HepG2 (cell line): ENCODE results near the gene KCNK5. TPM values are rescaled to one million over a fixed set of nuclear protein-coding genes. Genes with fewer than 3 reads are reported as not detected.

Experiments
- ATAC-seq: fragments of 200-7000 bp; cut with Tn5 transposase; 3 replicates; pipeline ENCODE4 v1.9.1; 2020; ENCODE audit warnings: mild to moderate bottlenecking, moderate library complexity
- BruUV-seq: library from RNA; stranded (reverse); fragments of 400-500 nt; replicated peaks from 2 replicates; lab custom pipeline; 2021; lab: Mats Ljungman, UMichigan
- CTCF ChIA-PET: fragments of 300-600 bp; formaldehyde crosslinking; extraction: SDS; loops from one replicate; lab custom pipeline; 2021; ENCODE audit warnings: low total read pairs, inconsistent platforms, low intra/inter-chr PET ratio; lab: Yijun Ruan, JAX
- POLR2A ChIA-PET: fragments of 350-600 bp; sonication (Branson Sonifier 250); formaldehyde crosslinking; loops from one replicate; lab custom pipeline; 2020; ENCODE audit warnings: antibody characterized with exemption, inconsistent platforms; lab: Yijun Ruan, JAX
- DNase-seq: peaks from one replicate; pipeline ENCODE4 v3.0.0-alpha.2; 2015; ENCODE audit warnings: low spot score
- FAIRE-seq: peaks from 3 replicates; lab custom pipeline; 2011; peaks lifted over from hg19 to GRCh38; lab: Jason Lieb, UNC
- H2AFZ ChIP-seq: one replicate; pipeline ENCODE4 v1.6.1; 2011; ENCODE audit warnings: low read length, inconsistent platforms
- H3K27ac ChIP-seq: fragments of 300-600 bp; 3 replicates; pipeline ENCODE4 v1.8.0; 2011; ENCODE audit warnings: mixed run types, mild to moderate bottlenecking, mixed read lengths, low read length, inconsistent platforms; ENCODE audit not compliant: insufficient read depth; ENCODE audit errors: extremely low read length
- H3K27me3 ChIP-seq, 2 experiments: fragments of 200-600 bp in 1 of 2; 2 replicates in 1 of 2; 3 replicates in 1 of 2; pipeline versions ENCODE4 v1.6.0 to v1.8.0; 2011; ENCODE audit warnings: low read length in 2 of 2, mild to moderate bottlenecking in 2 of 2, moderate library complexity in 2 of 2, inconsistent platforms in 1 of 2; ENCODE audit not compliant: insufficient read depth in 2 of 2, control insufficient read depth in 1 of 2
- H3K36me3 ChIP-seq, 2 experiments: fragments of 200-600 bp in 1 of 2; replicated peaks in 1 of 2; 2 replicates in 1 of 2; 3 replicates in 1 of 2; pipeline versions ENCODE4 v1.5.1 to v1.8.0; 2011; ENCODE audit warnings: low read length in 2 of 2, inconsistent platforms in 1 of 2; ENCODE audit not compliant: insufficient read depth in 2 of 2, control insufficient read depth in 1 of 2
- H3K4me1 ChIP-seq: 2 replicates; pipeline ENCODE4 v1.5.1; 2012; ENCODE audit warnings: low read length, inconsistent platforms; ENCODE audit not compliant: insufficient read depth
- H3K4me2 ChIP-seq: 2 replicates; pipeline ENCODE4 v1.6.0; 2011; ENCODE audit warnings: low read depth, low read length, inconsistent platforms
- H3K4me3 ChIP-seq, 3 experiments: fragments of 200-600 bp in 1 of 3; sonication (generic), shearing (Covaris generic) in 1 of 3; replicated peaks in 1 of 3; 2 replicates each; pipeline ENCODE4 v1.5.1; 2011 to 2016; ENCODE audit warnings: low read length in 3 of 3, inconsistent platforms in 2 of 3, low read depth in 2 of 3, mild to moderate bottlenecking in 2 of 3, control low read depth in 1 of 3, mixed read lengths in 1 of 3; ENCODE audit not compliant: insufficient read depth in 1 of 3
- H3K79me2 ChIP-seq: one replicate; pipeline ENCODE4 v1.6.1; 2011; ENCODE audit warnings: low read length, inconsistent platforms; ENCODE audit not compliant: insufficient read depth
- H3K9ac ChIP-seq: 2 replicates; pipeline ENCODE4 v1.6.0; 2011; ENCODE audit warnings: mild to moderate bottlenecking, low read depth, low read length, inconsistent platforms; ENCODE audit not compliant: insufficient read depth
- H3K9me3 ChIP-seq: 2 replicates; pipeline ENCODE4 v1.5.1; 2012; ENCODE audit warnings: mild to moderate bottlenecking, low read length
- H4K20me1 ChIP-seq: 2 replicates; pipeline ENCODE4 v1.6.0; 2011; ENCODE audit warnings: inconsistent platforms, mild to moderate bottlenecking, low read length, moderate library complexity; ENCODE audit not compliant: insufficient read depth
- DMTF1 ChIP-seq: sonication (generic); formaldehyde crosslinking; IDR thresholded peaks from 2 replicates; pipeline ENCODE4 v1.4.0; 2020; ENCODE audit warnings: mild to moderate bottlenecking, missing genetic modification reagents
- EED ChIP-seq: sonication (generic); formaldehyde crosslinking; IDR thresholded peaks from 2 replicates; pipeline ENCODE4 v1.5.0; 2020; ENCODE audit warnings: mild to moderate bottlenecking, missing genetic modification reagents
- GATAD1 ChIP-seq: IDR thresholded peaks from 2 replicates; pipeline ENCODE4 v1.6.1; 2016; ENCODE audit warnings: missing genetic modification reagents, missing compliant biosample characterization
- HMGA1 ChIP-seq: sonication (generic); formaldehyde crosslinking; conservative IDR thresholded peaks from 2 replicates; pipeline ENCODE4 v1.4.0; 2020; ENCODE audit warnings: missing genetic modification reagents
- PAF1 ChIP-seq: IDR thresholded peaks from 2 replicates; pipeline ENCODE4 v1.6.1; 2016; ENCODE audit warnings: missing genetic modification reagents, missing compliant biosample characterization
- RNF2 ChIP-seq: fragments of 450-650 bp; conservative IDR thresholded peaks from 2 replicates; pipeline ENCODE4 v1.6.1; 2016; ENCODE audit warnings: low read depth
- SAP130 ChIP-seq: IDR thresholded peaks from 2 replicates; pipeline ENCODE4 v1.6.1; 2016; ENCODE audit warnings: low read depth
- TFDP1 ChIP-seq: IDR thresholded peaks from 2 replicates; pipeline ENCODE4 v1.6.1; 2016; ENCODE audit warnings: missing compliant biosample characterization, missing genetic modification reagents, borderline replicate concordance
- ZBTB43 ChIP-seq: sonication (generic); formaldehyde crosslinking; conservative IDR thresholded peaks from 2 replicates; pipeline ENCODE4 v1.4.0; 2020; ENCODE audit warnings: missing genetic modification reagents
- ZNF441 ChIP-seq: sonication (generic); formaldehyde crosslinking; IDR thresholded peaks from 2 replicates; pipeline ENCODE4 v1.7.0; 2021; ENCODE audit warnings: missing genetic modification reagents, borderline replicate concordance
- whole genome bisulfite sequencing: methylation state at CpG from one replicate; pipeline ENCODE4 v1.1.6; 2017; ENCODE audit warnings: low lambda C conversion rate; 5-methylcytosine and 5-hydroxymethylcytosine counted together
- in situ Hi-C: cut with HindIII; loops from 2 replicates; pipeline ENCODE4 v1.10.0; 2017; ENCODE audit warnings: low pct_unique_long_range_greater_than_20kb; ENCODE audit not compliant: extremely low pct_ligation_motif_present
- intact Hi-C: fragments of 100-400 bp; cut with micrococcal nuclease; formaldehyde crosslinking; loops from one replicate; pipeline ENCODE4 v1.10.0; 2022; ENCODE audit not compliant: unreplicated experiment
- polyA plus RNA-seq, 8 experiments: library from polyadenylated mRNA; depleted of rRNA in 3 of 8; stranded (reverse) in 7 of 8; unstranded in 1 of 8; fragments of >200 nt; fragmentation: Illumina TruSeq in 4 of 8; extraction: Trizol in 4 of 8; gene quantifications; 2 replicates each; pipeline versions ENCODE4 v1.2.1 to v1.2.3, GENCODE V29; 2011 to 2016; ENCODE audit warnings: low read depth in 4 of 8, missing spikeins in 1 of 8, mixed read lengths in 1 of 8; ENCODE audit not compliant: insufficient read depth in 1 of 8
- total RNA-seq, 5 experiments: library from RNA; depleted of rRNA; stranded (reverse); fragments of >200 nt; fragmentation: Illumina TruSeq; extraction: Trizol; gene quantifications; 2 replicates each; pipeline ENCODE4 v1.2.3, GENCODE V29; 2016; ENCODE audit warnings: low read depth in 1 of 5
- TF ChIP-seq, protein P1 (sequence below): sonication (generic); formaldehyde crosslinking; IDR thresholded peaks from 2 replicates; pipeline ENCODE4 v1.8.0; 2022; ENCODE audit warnings: missing genetic modification reagents, mild to moderate bottlenecking, moderate library complexity, borderline replicate concordance

The KCNK5 gene
- total and polyA plus RNA-seq, 2 of the 13 experiments (the other 11 are each of a cell fraction or from before 2014, with no cell fraction given) = 0.04 TPM; not detected in 1

GRCh38 chr6:39208223-39208739 lies 21.0 kb downstream of the KCNK5 start:
- H3K27ac ChIP-seq = no peak overlapping the region

More at GRCh38 chr6:39208223-39208739, 21.0 kb downstream of the KCNK5 start:
- H3K27me3 ChIP-seq = no peaks in the 10 kb centered on the region; a peak in 2 of 5 replicates
- ChIA-PET POLR2A (no interaction called here), CTCF (no interaction called here)
- no peak for FAIRE-seq
- DNase-seq = no peak
- no peak overlapping the region for H3K4me2 ChIP-seq
- intact Hi-C loops (no loop called here), in situ Hi-C loops (no loop called here)
- 49% methylated on average over 6 of the region's 6 CpGs for whole genome bisulfite sequencing
- no peak for ATAC-seq
- no peak for TF ChIP-seq RNF2
- TF ChIP-seq TFDP1 (CRISPR knock-in tag) = no peak
- no peak for TF ChIP-seq GATAD1 (CRISPR knock-in tag)
- TF ChIP-seq HMGA1 = no peak
- no peak for TF ChIP-seq EED
- no peak for TF ChIP-seq DMTF1 (CRISPR knock-in tag)
- no peak for TF ChIP-seq SAP130 (CRISPR knock-in tag)
- no peak for TF ChIP-seq ZBTB43 (CRISPR knock-in tag)
- TF ChIP-seq, protein P1, sequence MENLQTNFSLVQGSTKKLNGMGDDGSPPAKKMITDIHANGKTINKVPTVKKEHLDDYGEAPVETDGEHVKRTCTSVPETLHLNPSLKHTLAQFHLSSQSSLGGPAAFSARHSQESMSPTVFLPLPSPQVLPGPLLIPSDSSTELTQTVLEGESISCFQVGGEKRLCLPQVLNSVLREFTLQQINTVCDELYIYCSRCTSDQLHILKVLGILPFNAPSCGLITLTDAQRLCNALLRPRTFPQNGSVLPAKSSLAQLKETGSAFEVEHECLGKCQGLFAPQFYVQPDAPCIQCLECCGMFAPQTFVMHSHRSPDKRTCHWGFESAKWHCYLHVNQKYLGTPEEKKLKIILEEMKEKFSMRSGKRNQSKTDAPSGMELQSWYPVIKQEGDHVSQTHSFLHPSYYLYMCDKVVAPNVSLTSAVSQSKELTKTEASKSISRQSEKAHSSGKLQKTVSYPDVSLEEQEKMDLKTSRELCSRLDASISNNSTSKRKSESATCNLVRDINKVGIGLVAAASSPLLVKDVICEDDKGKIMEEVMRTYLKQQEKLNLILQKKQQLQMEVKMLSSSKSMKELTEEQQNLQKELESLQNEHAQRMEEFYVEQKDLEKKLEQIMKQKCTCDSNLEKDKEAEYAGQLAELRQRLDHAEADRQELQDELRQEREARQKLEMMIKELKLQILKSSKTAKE = no peak
- TF ChIP-seq PAF1 (CRISPR knock-in tag) = no peak
- TF ChIP-seq ZNF441 (CRISPR knock-in tag) = no peak
- TF ChIP-seq, all 625 proteins: peak for 0
- Histone ChIP-seq H3K9me3 (no peaks in the 10 kb centered on the region), H3K4me3 (no peak overlapping the region), H2AFZ (no peak overlapping the region), H4K20me1 (no peaks in the 10 kb centered on the region), H3K79me2 (no peaks in the 10 kb centered on the region), H3K9ac (no peak overlapping the region), H3K36me3 (no peaks in the 10 kb centered on the region), H3K4me1 (no peaks in the 10 kb centered on the region)
- no TSS peak for BruUV-seq
